Endodermal cell (in vitro differentiated cells): ENCODE data around the gene H3-3A. TPM values are rescaled to one million over a fixed set of nuclear protein-coding genes. Genes with fewer than 3 reads are reported as not detected.

ENCODE experiments used
- DNase-seq: peaks from one replicate; pipeline ENCODE4 v3.0.0-alpha.2; 2017
- H3K27ac ChIP-seq: 2 replicates; pipeline ENCODE4 v1.5.1; 2013; ENCODE audit warnings: mild to moderate bottlenecking, low read depth, low read length, moderate library complexity
- H3K27me3 ChIP-seq: 2 replicates; pipeline ENCODE4 v1.6.1; 2013; ENCODE audit warnings: mild to moderate bottlenecking, low read length, moderate library complexity; ENCODE audit not compliant: insufficient read depth, control insufficient read depth, poor library complexity, severe bottlenecking
- H3K36me3 ChIP-seq: 2 replicates; pipeline ENCODE4 v1.7.0; 2013; ENCODE audit warnings: mild to moderate bottlenecking, low read length, moderate library complexity; ENCODE audit not compliant: control insufficient read depth, insufficient read depth
- H3K4me1 ChIP-seq: one replicate; pipeline ENCODE4 v1.7.0; 2013; ENCODE audit warnings: low read length; ENCODE audit not compliant: control insufficient read depth, insufficient read depth
- H3K4me3 ChIP-seq: 2 replicates; pipeline ENCODE4 v1.5.1; 2013; ENCODE audit warnings: mild to moderate bottlenecking, low read length, moderate library complexity
- H3K9ac ChIP-seq: 2 replicates; pipeline ENCODE4 v1.6.1; 2013; ENCODE audit warnings: mild to moderate bottlenecking, low read length, moderate library complexity; ENCODE audit not compliant: poor library complexity, severe bottlenecking; ENCODE audit errors: extremely low read depth
- H3K9me3 ChIP-seq: 2 replicates; pipeline ENCODE4 v1.6.1; 2013; ENCODE audit warnings: mild to moderate bottlenecking, low read length, moderate library complexity; ENCODE audit not compliant: control insufficient read depth
- H3K27ac Mint-ChIP-seq: 2 replicates; pipeline ENCODE4 v1.8.0; 2020; ENCODE audit warnings: mixed read lengths
- H3K27me3 Mint-ChIP-seq: 2 replicates; pipeline ENCODE4 v1.8.0; 2021; ENCODE audit warnings: mild to moderate bottlenecking, mixed read lengths; ENCODE audit not compliant: insufficient read depth
- H3K36me3 Mint-ChIP-seq: 2 replicates; pipeline ENCODE4 v1.8.0; 2020; ENCODE audit warnings: low read depth, mixed read lengths
- H3K4me1 Mint-ChIP-seq: 2 replicates; pipeline ENCODE4 v1.8.0; 2020; ENCODE audit warnings: mixed read lengths
- H3K4me3 Mint-ChIP-seq: 2 replicates; pipeline ENCODE4 v1.8.0; 2020; ENCODE audit warnings: mild to moderate bottlenecking, moderate library complexity, mixed read lengths
- H3K9me3 Mint-ChIP-seq: 2 replicates; pipeline ENCODE4 v1.8.0; 2020; ENCODE audit warnings: mild to moderate bottlenecking, mixed read lengths
- CTCF ChIP-seq: fragments of 200-600 bp; sonication (generic); conservative IDR thresholded peaks from 2 replicates; pipeline ENCODE4 v1.5.0; 2021; ENCODE audit warnings: antibody characterized with exemption, mild to moderate bottlenecking
- WGBS, 2 experiments: methylation state at CpG; one replicate each; pipeline versions ENCODE4 v1.1.5 to v1.1.7; 2013; ENCODE audit warnings: missing lambda C conversion rate in 2 of 2, mixed read lengths in 1 of 2; ENCODE audit not compliant: insufficient coverage in 1 of 2, insufficient read length in 1 of 2; 5-methylcytosine and 5-hydroxymethylcytosine counted together
- total RNA-seq, 2 donors: library from RNA; stranded (reverse); fragmentation: NEBNext Ultra II Directional in 1 of 2; extraction: Animal tissue kit (Norgen Biotek cat#: 25700) in 1 of 2; gene quantifications; 2 replicates in 1 of 2; 3 replicates in 1 of 2; pipeline ENCODE4 v1.2.1, GENCODE V29; 2021

The H3-3A gene
- total RNA-seq, 2 donors from 2014 or later = 733 to 829 TPM

DNA sequence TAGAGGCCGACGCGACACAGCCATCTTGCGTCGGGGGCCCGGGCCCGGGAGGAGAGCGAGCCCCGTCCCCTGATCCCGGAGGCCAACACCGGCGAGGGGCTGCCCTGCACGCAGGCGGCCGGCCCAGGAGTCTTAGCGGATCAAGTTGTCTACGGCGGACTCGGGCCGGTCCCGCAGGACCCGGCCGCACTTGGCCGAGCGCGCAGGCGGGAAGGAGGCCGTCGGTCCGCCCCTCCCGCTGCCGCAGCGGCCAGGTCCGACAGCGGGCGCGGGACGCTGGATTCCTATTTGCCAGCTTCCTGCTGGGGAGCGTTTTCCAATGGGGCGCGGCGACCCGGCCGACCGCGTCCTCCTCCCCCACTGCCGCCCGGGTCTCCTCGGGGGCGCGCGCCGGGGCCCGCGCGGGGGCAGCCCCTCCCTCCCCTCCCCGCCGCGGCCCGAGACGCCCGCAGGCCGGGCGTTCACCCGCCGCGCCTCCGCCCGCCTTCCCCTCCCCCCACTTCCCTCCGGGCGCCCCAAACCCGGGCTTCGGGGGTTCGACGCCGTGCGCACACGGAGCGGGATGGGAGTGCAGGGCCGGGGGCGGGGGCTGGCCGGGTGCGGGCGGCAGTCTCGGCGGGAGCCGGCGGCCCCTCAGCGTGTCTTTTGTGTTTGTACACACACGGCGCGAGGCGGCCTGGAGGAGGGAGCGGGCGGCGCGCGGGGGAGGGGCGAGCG, 517 bp upstream of the H3-3A start:
- H3K27ac Mint-ChIP-seq = peak overlapping the region; percentile 96
- WGBS, 2 experiments = 0% methylated on average over 10 to 100 of the region's 100 CpGs
- peaks cover 31% of the 10 kb centered on the region for H3K4me1 Mint-ChIP-seq
- H3K4me3 Mint-ChIP-seq = peak overlapping the region; percentile 100
- TF ChIP-seq CTCF = no peak
- Histone ChIP-seq H3K9me3 (no peaks in the 10 kb centered on the region), H3K9ac (peak overlapping the region; percentile 86), H3K4me1 (peaks cover 7% of the 10 kb centered on the region), H3K27ac (peak overlapping the region; percentile 97), H3K27me3 (no peaks in the 10 kb centered on the region), H3K36me3 (peaks cover 28% of the 10 kb centered on the region), H3K4me3 (peak overlapping the region; percentile 85)
- H3K9me3 Mint-ChIP-seq = no peaks in the 10 kb centered on the region
- peaks cover 43% of the 10 kb centered on the region for H3K36me3 Mint-ChIP-seq
- DNase-seq = peak; percentile 92
- H3K27me3 Mint-ChIP-seq = no peaks in the 10 kb centered on the region

DNA sequence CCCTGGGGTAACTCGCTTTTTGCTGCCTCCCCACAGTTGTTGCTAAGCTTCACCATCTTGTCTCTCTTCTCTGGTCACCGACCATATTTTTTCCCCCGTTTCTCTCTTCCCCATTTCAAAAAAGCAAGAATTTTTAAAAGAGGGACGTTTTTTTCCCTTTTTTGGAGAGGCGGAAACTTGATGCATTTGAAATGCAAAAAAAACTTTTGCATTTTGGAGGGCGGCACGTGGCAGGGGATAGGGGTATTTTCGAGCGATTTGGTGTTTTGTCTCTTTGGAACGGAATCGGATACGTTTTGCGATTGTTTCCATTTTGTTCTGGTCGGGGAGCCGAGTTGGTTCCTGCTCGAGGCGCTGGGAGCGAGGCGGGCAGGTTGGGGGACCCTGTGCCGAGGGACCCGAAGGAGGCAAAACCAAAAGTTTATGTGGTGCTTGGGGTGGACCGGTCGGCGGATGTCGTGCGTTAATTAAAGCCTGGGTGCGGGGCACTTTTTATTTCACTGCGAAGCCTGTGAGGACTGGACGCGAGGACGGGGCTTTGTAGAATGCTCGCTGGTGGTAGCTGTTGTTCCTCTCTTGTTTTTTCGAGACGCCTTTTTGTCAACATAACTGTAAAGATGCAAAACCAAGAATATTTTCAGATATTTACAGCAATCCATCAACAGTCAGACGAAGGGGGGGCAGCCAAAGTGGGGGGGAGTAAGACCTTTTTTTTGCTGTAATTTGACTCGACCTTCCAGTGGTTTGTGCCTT, 884 bp downstream of the H3-3A start:
- Histone ChIP-seq H3K4me3 (peak overlapping the region; percentile 99), H3K36me3 (peaks cover 42% of the 10 kb centered on the region), H3K9me3 (no peaks in the 10 kb centered on the region), H3K27ac (peak overlapping the region; percentile 99), H3K4me1 (peaks cover 7% of the 10 kb centered on the region), H3K9ac (peak overlapping the region; percentile 99), H3K27me3 (no peaks in the 10 kb centered on the region)
- peaks cover 31% of the 10 kb centered on the region for H3K4me1 Mint-ChIP-seq
- peak overlapping the region; percentile 100 for H3K4me3 Mint-ChIP-seq
- peaks cover 51% of the 10 kb centered on the region for H3K36me3 Mint-ChIP-seq
- no peak for TF ChIP-seq CTCF
- WGBS, 2 experiments = 0% methylated on average over 16 to 36 of the region's 36 CpGs
- peak overlapping the region; percentile 100 for H3K27ac Mint-ChIP-seq
- peak; percentile 72 for DNase-seq
- H3K27me3 Mint-ChIP-seq = no peaks in the 10 kb centered on the region
- no peaks in the 10 kb centered on the region for H3K9me3 Mint-ChIP-seq

GRCh38 chr1:226063977-226064815, 1.7 kb downstream of the H3-3A start:
- no peaks in the 10 kb centered on the region for H3K27me3 ChIP-seq
- H3K27ac Mint-ChIP-seq = peak overlapping the region; percentile 100
- peaks cover 28% of the 10 kb centered on the region for H3K4me1 Mint-ChIP-seq
- 0% methylated on average over 12 of the region's 17 CpGs; no CpG with 5 or more reads in 1 of the 2 experiments for WGBS, 2 experiments
- peaks cover 2% of the 10 kb centered on the region for H3K4me1 ChIP-seq
- peaks cover 49% of the 10 kb centered on the region for H3K36me3 ChIP-seq
- no peaks in the 10 kb centered on the region for H3K9me3 Mint-ChIP-seq
- H3K27me3 Mint-ChIP-seq = no peaks in the 10 kb centered on the region
- peak; percentile 2 for DNase-seq
- TF ChIP-seq CTCF = peak; percentile 74
- H3K27ac ChIP-seq = peak overlapping the region; percentile 99
- H3K36me3 Mint-ChIP-seq = peaks cover 54% of the 10 kb centered on the region
- H3K4me3 ChIP-seq = peak overlapping the region; percentile 99
- peak overlapping the region; percentile 99 for H3K9ac ChIP-seq
- no peaks in the 10 kb centered on the region for H3K9me3 ChIP-seq
- H3K4me3 Mint-ChIP-seq = peak overlapping the region; percentile 100
